Upper lobe of left lung (tissue), 6 donors: ENCODE results near the gene LEMD1. TPM values are rescaled to one million over a fixed set of nuclear protein-coding genes. Genes with fewer than 3 reads are reported as not detected.
"Not testable (repeated sequence)": the region's sequence is repeated elsewhere in the genome, so short reads cannot be mapped to it uniquely, and the experiment has no call there.

Experiments used
- ATAC-seq, 2 donors: fragments of 200-7000 bp; cut with Tn5 transposase; one replicate each; pipeline ENCODE4 v1.9.1; 2022; ENCODE audit warnings: mild to moderate bottlenecking in 2 of 2, moderate library complexity in 2 of 2; ENCODE audit not compliant: low FRiP score in 2 of 2
- DNase-seq, 2 donors: peaks; one replicate each; pipeline ENCODE4 v3.0.0-alpha.2; 2019 to 2020
- H3K27ac ChIP-seq, 4 donors: fragments of 200-600 bp; sonication (generic); one replicate each; pipeline ENCODE4 v1.5.1; 2016 to 2019
- H3K27me3 ChIP-seq, 4 donors: fragments of 200-600 bp; sonication (generic); one replicate each; pipeline ENCODE4 v1.5.1; 2017 to 2019
- H3K36me3 ChIP-seq, 4 donors: fragments of 200-600 bp; sonication (generic); one replicate each; pipeline ENCODE4 v1.5.1; 2016 to 2019
- H3K4me1 ChIP-seq, 4 donors: fragments of 200-600 bp; sonication (generic); one replicate each; pipeline ENCODE4 v1.5.1; 2018 to 2019
- H3K4me3 ChIP-seq, 4 donors: fragments of 200-600 bp; sonication (generic); one replicate each; pipeline ENCODE4 v1.5.1; 2017 to 2019; ENCODE audit warnings: mild to moderate bottlenecking in 2 of 4, moderate library complexity in 1 of 4
- H3K9me3 ChIP-seq, 4 donors: fragments of 200-600 bp; sonication (generic); one replicate each; pipeline ENCODE4 v1.5.1; 2018 to 2019
- EP300 ChIP-seq, 4 donors: sonication (generic); formaldehyde crosslinking; IDR thresholded peaks; one replicate each; pipeline ENCODE4 v1.5.1; 2017; ENCODE audit warnings: antibody characterized with exemption in 4 of 4, control low read depth in 2 of 4
- POLR2A ChIP-seq, 4 donors: fragments of 450-650 bp; IDR thresholded peaks; one replicate each; pipeline ENCODE4 v1.5.1; 2016 to 2017; ENCODE audit warnings: antibody characterized with exemption in 4 of 4, mild to moderate bottlenecking in 2 of 4
- POLR2AphosphoS5 ChIP-seq, 2 donors: sonication (generic); formaldehyde crosslinking; IDR thresholded peaks; one replicate each; pipeline ENCODE4 v1.5.1; 2017; ENCODE audit warnings: antibody characterized with exemption in 2 of 2
- WGBS, 2 donors: methylation state at CpG; one replicate each; pipeline ENCODE4 v1.1.5; 2017 to 2018; 5-methylcytosine and 5-hydroxymethylcytosine counted together
- total RNA-seq, 6 donors: library from RNA; depleted of rRNA in 4 of 6; stranded (reverse); fragments of >200 nt in 4 of 6; gene quantifications; one replicate each; pipeline versions ENCODE4 v1.1.0 to v1.2.1, GENCODE V29; 2016 to 2021
- TF ChIP-seq, protein P1 (sequence below), 6 experiments: fragments of 450-650 bp in 4 of 6; fragments of 200-600 bp in 2 of 6; sonication (generic) in 2 of 6; IDR thresholded peaks; one replicate each; pipeline ENCODE4 v1.5.1; 2016 to 2019; ENCODE audit warnings: antibody characterized with exemption in 6 of 6
- donor health status: DM: no; HTN: no; CAD: no; lungs with moderate emphysema.
- donor health status: DM: no; HTN: yes; CAD: no; lungs with severe emphysema.

LEMD1 gene
- total RNA-seq, 6 donors from 2014 or later = 1.1 to 14.7 (median 1.7) TPM; not detected in 2

- no peak for ATAC-seq
- no peak overlapping the region for H3K27ac ChIP-seq
- 79 to 83% methylated on average over 5 of the region's 5 CpGs for WGBS, 2 donors
- H3K36me3 ChIP-seq = no peaks in the 10 kb centered on the region
- no peak for DNase-seq
- no peaks in the 10 kb centered on the region for H3K27me3 ChIP-seq
- H3K9me3 ChIP-seq = no peaks in the 10 kb centered on the region
- H3K4me1 ChIP-seq = peaks cover 0 to 2% (median 0%) of the 10 kb centered on the region in 4 donors
- H3K4me3 ChIP-seq = no peak overlapping the region
- TF ChIP-seq, protein P1, sequence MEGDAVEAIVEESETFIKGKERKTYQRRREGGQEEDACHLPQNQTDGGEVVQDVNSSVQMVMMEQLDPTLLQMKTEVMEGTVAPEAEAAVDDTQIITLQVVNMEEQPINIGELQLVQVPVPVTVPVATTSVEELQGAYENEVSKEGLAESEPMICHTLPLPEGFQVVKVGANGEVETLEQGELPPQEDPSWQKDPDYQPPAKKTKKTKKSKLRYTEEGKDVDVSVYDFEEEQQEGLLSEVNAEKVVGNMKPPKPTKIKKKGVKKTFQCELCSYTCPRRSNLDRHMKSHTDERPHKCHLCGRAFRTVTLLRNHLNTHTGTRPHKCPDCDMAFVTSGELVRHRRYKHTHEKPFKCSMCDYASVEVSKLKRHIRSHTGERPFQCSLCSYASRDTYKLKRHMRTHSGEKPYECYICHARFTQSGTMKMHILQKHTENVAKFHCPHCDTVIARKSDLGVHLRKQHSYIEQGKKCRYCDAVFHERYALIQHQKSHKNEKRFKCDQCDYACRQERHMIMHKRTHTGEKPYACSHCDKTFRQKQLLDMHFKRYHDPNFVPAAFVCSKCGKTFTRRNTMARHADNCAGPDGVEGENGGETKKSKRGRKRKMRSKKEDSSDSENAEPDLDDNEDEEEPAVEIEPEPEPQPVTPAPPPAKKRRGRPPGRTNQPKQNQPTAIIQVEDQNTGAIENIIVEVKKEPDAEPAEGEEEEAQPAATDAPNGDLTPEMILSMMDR (IDR thresholded peaks at IDR 0.05) = no peak
- TF ChIP-seq POLR2AphosphoS5 (IDR thresholded peaks at IDR 0.05) (no peak), EP300 (IDR thresholded peaks at IDR 0.05) (no peak), POLR2A (IDR thresholded peaks at IDR 0.05) (no peak)
Measured at GRCh38 chr1:205410581-205411298, 11.1 kb downstream of the LEMD1 start.

DNA sequence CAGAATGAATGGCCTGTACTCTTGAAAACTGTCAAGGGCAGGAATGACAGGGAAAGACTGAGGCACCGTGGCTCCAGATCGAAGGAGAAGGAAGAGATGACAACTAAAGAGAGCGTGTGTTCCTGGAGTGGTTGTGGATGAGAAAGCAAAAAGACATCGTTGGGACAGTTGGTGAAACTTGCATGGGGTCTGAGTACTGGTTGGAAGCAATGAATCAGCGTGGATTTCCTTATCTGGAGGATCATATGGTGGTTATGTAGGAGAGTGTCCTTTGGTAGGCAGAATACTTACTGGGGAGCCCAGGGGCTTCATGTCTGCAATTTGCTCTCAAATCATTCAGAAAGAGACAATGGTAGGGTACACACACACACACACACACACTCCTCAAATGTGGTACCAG, 13.9 kb downstream of the LEMD1 start:
- DNase-seq (no peak), ATAC-seq (no peak)
- TF ChIP-seq, protein P1 (IDR thresholded peaks at IDR 0.05) = no peak
- no peak for TF ChIP-seq POLR2A (IDR thresholded peaks at IDR 0.05)
- no peak for TF ChIP-seq POLR2AphosphoS5 (IDR thresholded peaks at IDR 0.05)
- TF ChIP-seq EP300 (IDR thresholded peaks at IDR 0.05) = no peak
- H3K27ac ChIP-seq = no peak overlapping the region
- H3K4me1 ChIP-seq = no peaks in the 10 kb centered on the region
- no peaks in the 10 kb centered on the region for H3K36me3 ChIP-seq
- H3K4me3 ChIP-seq = no peak overlapping the region
- H3K27me3 ChIP-seq = no peaks in the 10 kb centered on the region
- no peaks in the 10 kb centered on the region for H3K9me3 ChIP-seq
- 73 to 83% methylated on average over 5 of the region's 5 CpGs for WGBS, 2 donors

- WGBS, 2 donors = 74 to 100% methylated on average over 5 to 11 of the region's 12 CpGs
- not testable (repeated sequence) for H3K4me1 ChIP-seq, ATAC-seq
Measured at GRCh38 chr1:205406252-205406651, 15.6 kb downstream of the LEMD1 start.

DNA sequence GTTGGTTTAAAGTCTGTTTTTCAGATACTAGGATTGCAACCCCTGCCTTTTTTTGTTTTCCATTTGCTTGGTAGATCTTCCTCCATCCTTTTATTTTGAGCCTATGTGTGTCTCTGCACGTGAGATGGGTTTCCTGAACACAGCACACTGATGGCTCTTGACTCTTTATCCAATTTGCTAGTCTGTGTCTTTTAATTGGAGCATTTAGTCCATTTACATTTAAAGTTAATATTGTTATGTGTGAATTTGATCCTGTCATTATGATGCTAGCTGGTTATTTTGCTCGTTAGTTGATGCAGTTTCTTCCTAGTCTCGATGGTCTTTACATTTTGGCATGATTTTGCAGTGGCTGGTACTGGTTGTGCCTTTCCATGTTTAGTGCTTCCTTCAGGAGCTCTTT, 17.4 kb downstream of the LEMD1 start:
- DNase-seq = not testable (repeated sequence)
- WGBS, 2 donors = 78 to 92% methylated on average over 2 to 3 of the region's 3 CpGs

More at GRCh38 chr1:205406252-205406651, 15.6 kb downstream of the LEMD1 start:
- not testable (repeated sequence) for DNase-seq, H3K27me3 ChIP-seq, H3K36me3 ChIP-seq, H3K9me3 ChIP-seq, H3K4me3 ChIP-seq, H3K27ac ChIP-seq

DNA sequence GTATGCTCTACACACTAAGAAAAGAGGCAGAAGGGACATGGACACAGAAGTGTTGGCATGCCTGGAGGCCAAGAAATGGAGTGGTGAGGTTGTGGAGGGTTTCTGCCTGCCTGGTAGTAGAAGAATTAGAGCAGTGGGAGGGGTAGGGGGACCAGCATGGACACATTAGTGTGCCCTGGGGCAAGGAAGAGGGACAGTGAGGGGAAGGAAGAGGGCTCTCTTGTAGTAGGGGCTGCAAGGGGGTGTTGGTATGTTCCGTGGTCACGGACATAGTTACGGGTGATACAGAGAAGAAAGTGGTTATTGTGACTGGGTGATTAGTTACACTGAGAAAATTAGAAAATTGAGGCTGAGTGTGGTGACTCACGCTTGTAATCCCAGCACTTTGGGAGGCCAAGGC, 23.3 kb downstream of the LEMD1 start:
- no peak overlapping the region for H3K27ac ChIP-seq
- no peaks in the 10 kb centered on the region for H3K9me3 ChIP-seq
- no peaks in the 10 kb centered on the region for H3K4me1 ChIP-seq
- no peaks in the 10 kb centered on the region for H3K36me3 ChIP-seq
- DNase-seq (no peak), ATAC-seq (no peak)
- WGBS, 2 donors = 92% methylated on average over 4 of the region's 4 CpGs
- no peak overlapping the region for H3K4me3 ChIP-seq
- TF ChIP-seq EP300 (IDR thresholded peaks at IDR 0.05) = no peak
- TF ChIP-seq POLR2A (IDR thresholded peaks at IDR 0.05) = no peak
- TF ChIP-seq, protein P1 (IDR thresholded peaks at IDR 0.05) = no peak
- TF ChIP-seq POLR2AphosphoS5 (IDR thresholded peaks at IDR 0.05) = no peak
- H3K27me3 ChIP-seq = no peaks in the 10 kb centered on the region

More for the DNA sequence above, 17.4 kb downstream of the LEMD1 start:
- not testable (repeated sequence) for H3K27ac ChIP-seq, H3K4me1 ChIP-seq, H3K27me3 ChIP-seq, H3K4me3 ChIP-seq, ATAC-seq, H3K9me3 ChIP-seq, H3K36me3 ChIP-seq
